GM12864 (cell line): ENCODE results near the gene MAPKAP1.

Experiments used
- DNase-seq: peaks from one replicate; pipeline ENCODE4 v3.0.0-alpha.2; 2011; ENCODE audit warnings: low read depth
- H3K4me3 ChIP-seq: 2 replicates; pipeline ENCODE4 v1.5.1; 2011; ENCODE audit warnings: mild to moderate bottlenecking, low read depth, low read length, control low read depth
- CTCF ChIP-seq: IDR thresholded peaks from 2 replicates; pipeline ENCODE4 v1.5.1; 2011; ENCODE audit warnings: low read depth, mild to moderate bottlenecking, moderate library complexity, low read length, control low read depth, inconsistent platforms; ENCODE audit errors: missing control alignments

Gene MAPKAP1

GRCh38 chr9:125492719-125493118 lies 214.3 kb downstream of the MAPKAP1 start:
- no peak for TF ChIP-seq CTCF
- no peak overlapping the region for H3K4me3 ChIP-seq
- no peak for DNase-seq

- no peak overlapping the region for H3K4me3 ChIP-seq
- no peak for DNase-seq
- TF ChIP-seq CTCF: no peak
Measured at GRCh38 chr9:125487842-125488241, 219.2 kb downstream of the MAPKAP1 start.

GRCh38 chr9:125486576-125486975 lies 220.4 kb downstream of the MAPKAP1 start:
- DNase-seq: no peak
- H3K4me3 ChIP-seq: no peak overlapping the region
- no peak for TF ChIP-seq CTCF

GRCh38 chr9:125486152-125486508 lies 220.9 kb downstream of the MAPKAP1 start:
- no peak for TF ChIP-seq CTCF
- no peak for DNase-seq
- H3K4me3 ChIP-seq: no peak overlapping the region

- no peak for TF ChIP-seq CTCF
- DNase-seq: no peak
- no peak overlapping the region for H3K4me3 ChIP-seq
Measured at GRCh38 chr9:125485471-125486151, 221.4 kb downstream of the MAPKAP1 start.

GRCh38 chr9:125484350-125485282 lies 222.4 kb downstream of the MAPKAP1 start:
- no peak for DNase-seq

More at GRCh38 chr9:125484350-125485282, 222.4 kb downstream of the MAPKAP1 start:
- H3K4me3 ChIP-seq: no peak overlapping the region
- TF ChIP-seq CTCF: no peak
